Tibial nerve (tissue), 4 donors: Measurements from ENCODE around the gene YES1.

ENCODE experiments used
- EP300 ChIP-seq, 2 donors: sonication (generic); formaldehyde crosslinking; IDR thresholded peaks; one replicate each; pipeline ENCODE4 v1.6.1; 2017; ENCODE audit warnings: antibody characterized with exemption in 2 of 2, mild to moderate bottlenecking in 1 of 2
- POLR2A ChIP-seq, 2 donors: fragments of 450-650 bp; IDR thresholded peaks; one replicate each; pipeline ENCODE4 v1.6.1; 2017; ENCODE audit warnings: antibody characterized with exemption in 2 of 2, mild to moderate bottlenecking in 2 of 2, moderate library complexity in 2 of 2
- TF ChIP-seq, protein P1 (sequence below), 5 experiments: fragments of 200-600 bp in 3 of 5; fragments of 450-650 bp in 2 of 5; sonication (generic) in 3 of 5; IDR thresholded peaks; one replicate each; pipeline ENCODE4 v1.5.1; 2016 to 2019; ENCODE audit warnings: antibody characterized with exemption in 5 of 5, mild to moderate bottlenecking in 3 of 5, moderate library complexity in 2 of 5

DNA sequence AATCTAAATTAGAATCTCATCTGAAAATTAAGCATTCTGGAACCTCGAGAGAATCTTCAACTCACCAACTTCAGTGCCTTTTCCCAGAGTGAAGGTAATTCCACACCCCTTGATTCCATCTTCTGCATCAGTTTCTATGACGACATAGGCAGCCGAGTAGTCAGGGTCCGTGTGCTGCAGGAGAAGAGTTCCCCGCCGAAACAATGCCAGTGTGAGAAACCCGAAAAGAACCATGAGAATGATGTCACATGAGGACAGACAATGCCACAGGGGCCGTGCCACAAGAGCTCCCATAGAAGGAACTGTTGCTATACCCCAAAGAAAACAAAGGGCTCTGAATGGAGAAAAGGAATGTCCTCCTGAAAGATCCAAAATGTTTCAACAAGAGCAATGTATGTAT is 105.6 kb downstream of the YES1 start:
- TF ChIP-seq, protein P1, sequence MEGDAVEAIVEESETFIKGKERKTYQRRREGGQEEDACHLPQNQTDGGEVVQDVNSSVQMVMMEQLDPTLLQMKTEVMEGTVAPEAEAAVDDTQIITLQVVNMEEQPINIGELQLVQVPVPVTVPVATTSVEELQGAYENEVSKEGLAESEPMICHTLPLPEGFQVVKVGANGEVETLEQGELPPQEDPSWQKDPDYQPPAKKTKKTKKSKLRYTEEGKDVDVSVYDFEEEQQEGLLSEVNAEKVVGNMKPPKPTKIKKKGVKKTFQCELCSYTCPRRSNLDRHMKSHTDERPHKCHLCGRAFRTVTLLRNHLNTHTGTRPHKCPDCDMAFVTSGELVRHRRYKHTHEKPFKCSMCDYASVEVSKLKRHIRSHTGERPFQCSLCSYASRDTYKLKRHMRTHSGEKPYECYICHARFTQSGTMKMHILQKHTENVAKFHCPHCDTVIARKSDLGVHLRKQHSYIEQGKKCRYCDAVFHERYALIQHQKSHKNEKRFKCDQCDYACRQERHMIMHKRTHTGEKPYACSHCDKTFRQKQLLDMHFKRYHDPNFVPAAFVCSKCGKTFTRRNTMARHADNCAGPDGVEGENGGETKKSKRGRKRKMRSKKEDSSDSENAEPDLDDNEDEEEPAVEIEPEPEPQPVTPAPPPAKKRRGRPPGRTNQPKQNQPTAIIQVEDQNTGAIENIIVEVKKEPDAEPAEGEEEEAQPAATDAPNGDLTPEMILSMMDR (IDR thresholded peaks at IDR 0.05), result no peak
- TF ChIP-seq POLR2A (IDR thresholded peaks at IDR 0.05) (no peak), EP300 (IDR thresholded peaks at IDR 0.05) (no peak)
